Lung (tissue), 12 donors: ENCODE results near the gene UCMA. TPM values are rescaled to one million over a fixed set of nuclear protein-coding genes. Genes with fewer than 3 reads are reported as not detected.

Experiments
- ATAC-seq: fragments of 200-7000 bp; cut with Tn5 transposase; one replicate; pipeline ENCODE4 v1.9.1; 2020; ENCODE audit warnings: moderate number of reproducible peaks; ENCODE audit not compliant: insufficient read depth, low FRiP score
- DNase-seq, 3 donors: peaks; one replicate each; pipeline ENCODE4 v3.0.0-alpha.2; 2013 to 2017
- H3K27ac ChIP-seq, 2 donors: one replicate each; pipeline ENCODE4 v1.5.1; 2013; ENCODE audit warnings: mild to moderate bottlenecking in 2 of 2, moderate library complexity in 2 of 2, control low read depth in 1 of 2, inconsistent platforms in 1 of 2, low read depth in 1 of 2, low read length in 1 of 2
- H3K27me3 ChIP-seq, 3 donors: one replicate each; pipeline ENCODE4 v1.5.1; 2013; ENCODE audit warnings: low read length in 2 of 3; ENCODE audit not compliant: control insufficient read depth in 3 of 3, insufficient read depth in 3 of 3
- H3K36me3 ChIP-seq, 4 donors: one replicate each; pipeline ENCODE4 v1.5.1; 2013; ENCODE audit warnings: low read length in 4 of 4, mild to moderate bottlenecking in 1 of 4, moderate library complexity in 1 of 4; ENCODE audit not compliant: control insufficient read depth in 4 of 4, insufficient read depth in 4 of 4
- H3K4me1 ChIP-seq, 5 donors: one replicate each; pipeline ENCODE4 v1.5.1; 2013; ENCODE audit warnings: low read length in 5 of 5, mild to moderate bottlenecking in 2 of 5, moderate library complexity in 1 of 5; ENCODE audit not compliant: control insufficient read depth in 5 of 5, insufficient read depth in 5 of 5
- H3K4me3 ChIP-seq: one replicate; pipeline ENCODE4 v1.5.1; 2013; ENCODE audit warnings: mild to moderate bottlenecking, control low read depth, moderate library complexity
- H3K9ac ChIP-seq, 2 donors: one replicate each; pipeline ENCODE4 v1.5.1; 2013; ENCODE audit warnings: low read length in 2 of 2, control low read depth in 1 of 2; ENCODE audit not compliant: insufficient read depth in 1 of 2
- H3K9me3 ChIP-seq, 4 donors: one replicate each; pipeline ENCODE4 v1.5.1; 2013; ENCODE audit warnings: low read length in 3 of 4, mild to moderate bottlenecking in 1 of 4, moderate library complexity in 1 of 4; ENCODE audit not compliant: control insufficient read depth in 4 of 4, insufficient read depth in 3 of 4
- WGBS, 2 donors: extraction: QIAGEN DNeasy Blood & Tissue Kit; methylation state at CpG; one replicate each; pipeline ENCODE4 v1.1.7; 2013; 5-methylcytosine and 5-hydroxymethylcytosine counted together
- polyA plus RNA-seq, 2 donors: library from polyadenylated mRNA; stranded (reverse); fragments of 200-250 nt; gene quantifications; one replicate each; pipeline ENCODE4 v1.2.1, GENCODE V29; 2013
- total RNA-seq, 2 donors: library from RNA; depleted of rRNA in 1 of 2; stranded (reverse); fragments of >200 nt in 1 of 2; gene quantifications; one replicate each; pipeline ENCODE4 v1.2.1, GENCODE V29; 2014 to 2021
- TF ChIP-seq, protein P1 (sequence below): IDR thresholded peaks from 2 replicates; pipeline ENCODE4 v1.5.1; 2012; ENCODE audit warnings: mild to moderate bottlenecking; ENCODE audit errors: control extremely low read depth, extremely low read depth
- donor health status: control.
- donor health status: control.
- donor health status: Bipolar disorder and iron deficiency.
- donor health status: healthy.
- donor health status: DM: yes; HTN: yes; CAD: no.

UCMA gene
- total and polyA plus RNA-seq, 4 donors, result 0.91 TPM; not detected in 3

- no peak for ATAC-seq
Measured at GRCh38 chr10:13187135-13187534, 47.0 kb downstream of the UCMA start.

DNA sequence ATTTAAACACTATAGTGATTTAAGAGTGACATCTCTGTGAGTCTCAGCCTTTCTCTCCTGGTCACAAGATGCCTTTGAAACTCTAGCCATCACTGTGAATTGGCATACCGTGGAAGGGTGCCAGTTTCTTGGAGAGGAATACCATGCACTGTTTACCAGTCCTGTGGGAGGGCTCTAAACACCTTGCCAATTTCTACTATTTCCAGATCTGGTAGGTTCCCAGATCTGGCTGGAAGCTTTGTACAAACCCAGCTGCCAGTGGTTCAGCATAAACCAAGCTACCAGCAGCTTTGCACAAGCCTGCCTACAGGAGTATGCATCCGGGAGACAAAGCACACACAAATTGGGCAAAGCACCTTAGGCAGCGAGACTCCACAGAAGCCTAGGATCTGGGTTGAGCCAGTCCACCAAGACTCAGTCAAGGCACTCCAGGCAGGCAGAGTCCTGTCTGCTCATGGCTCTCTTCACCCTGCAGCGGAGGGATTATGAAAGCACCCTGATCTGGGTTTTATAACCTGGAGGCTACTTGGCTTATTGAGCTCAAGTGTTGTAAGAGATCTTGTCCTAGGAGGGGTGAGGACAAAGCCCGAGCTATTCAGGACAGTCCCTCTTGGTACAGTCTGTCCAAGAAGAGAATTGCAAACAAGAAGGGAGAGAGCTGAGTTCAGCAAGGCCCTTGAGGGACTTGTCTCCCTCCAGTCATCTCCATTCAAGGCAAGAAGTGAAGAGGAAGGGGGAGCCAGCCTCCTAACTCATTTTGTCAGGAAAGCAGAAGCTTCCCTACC is 49.3 kb downstream of the UCMA start:
- H3K27me3 ChIP-seq, result no peaks in the 10 kb centered on the region
- WGBS, 2 donors, result 75 to 86% methylated on average over 5 of the region's 5 CpGs
- TF ChIP-seq, protein P1, sequence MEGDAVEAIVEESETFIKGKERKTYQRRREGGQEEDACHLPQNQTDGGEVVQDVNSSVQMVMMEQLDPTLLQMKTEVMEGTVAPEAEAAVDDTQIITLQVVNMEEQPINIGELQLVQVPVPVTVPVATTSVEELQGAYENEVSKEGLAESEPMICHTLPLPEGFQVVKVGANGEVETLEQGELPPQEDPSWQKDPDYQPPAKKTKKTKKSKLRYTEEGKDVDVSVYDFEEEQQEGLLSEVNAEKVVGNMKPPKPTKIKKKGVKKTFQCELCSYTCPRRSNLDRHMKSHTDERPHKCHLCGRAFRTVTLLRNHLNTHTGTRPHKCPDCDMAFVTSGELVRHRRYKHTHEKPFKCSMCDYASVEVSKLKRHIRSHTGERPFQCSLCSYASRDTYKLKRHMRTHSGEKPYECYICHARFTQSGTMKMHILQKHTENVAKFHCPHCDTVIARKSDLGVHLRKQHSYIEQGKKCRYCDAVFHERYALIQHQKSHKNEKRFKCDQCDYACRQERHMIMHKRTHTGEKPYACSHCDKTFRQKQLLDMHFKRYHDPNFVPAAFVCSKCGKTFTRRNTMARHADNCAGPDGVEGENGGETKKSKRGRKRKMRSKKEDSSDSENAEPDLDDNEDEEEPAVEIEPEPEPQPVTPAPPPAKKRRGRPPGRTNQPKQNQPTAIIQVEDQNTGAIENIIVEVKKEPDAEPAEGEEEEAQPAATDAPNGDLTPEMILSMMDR, result no peak
- H3K9me3 ChIP-seq, result peaks cover 0 to 4% (median 0%) of the 10 kb centered on the region in 4 donors
- H3K9ac ChIP-seq, result no peak overlapping the region
- no peak overlapping the region for H3K4me3 ChIP-seq
- peaks cover 0 to 6% (median 0%) of the 10 kb centered on the region in 4 donors for H3K36me3 ChIP-seq
- ATAC-seq, result no peak
- H3K4me1 ChIP-seq, result peaks cover 0 to 12% (median 3%) of the 10 kb centered on the region in 5 donors
- no peak overlapping the region for H3K27ac ChIP-seq
- DNase-seq, result peak in 1 of 3 donors; percentile 54

More at GRCh38 chr10:13187135-13187534, 47.0 kb downstream of the UCMA start:
- Histone ChIP-seq H3K9ac (no peak overlapping the region), H3K27ac (no peak overlapping the region), H3K4me1 (peaks cover 0 to 28% (median 3%) of the 10 kb centered on the region in 5 donors), H3K4me3 (no peak overlapping the region), H3K36me3 (peaks cover 0 to 6% (median 0%) of the 10 kb centered on the region in 4 donors), H3K9me3 (peaks cover 0 to 4% (median 0%) of the 10 kb centered on the region in 4 donors), H3K27me3 (no peaks in the 10 kb centered on the region)
- no peak for DNase-seq
- WGBS, 2 donors, result 98% methylated on average over 3 of the region's 3 CpGs
- TF ChIP-seq, protein P1, result no peak

GRCh38 chr10:13184276-13184675 is 49.9 kb downstream of the UCMA start:
- DNase-seq (peak in 2 of 3 donors; percentile 14 to 17), ATAC-seq (no peak)
- no peak overlapping the region for H3K9ac ChIP-seq
- WGBS, 2 donors, result 86 to 94% methylated on average over 2 of the region's 2 CpGs
- H3K9me3 ChIP-seq, result peaks cover 0 to 4% (median 0%) of the 10 kb centered on the region in 4 donors
- TF ChIP-seq, protein P1, result no peak
- H3K27ac ChIP-seq, result no peak overlapping the region
- peaks cover 0 to 5% (median 3%) of the 10 kb centered on the region in 5 donors for H3K4me1 ChIP-seq
- peaks cover 0 to 6% (median 0%) of the 10 kb centered on the region in 4 donors for H3K36me3 ChIP-seq
- H3K27me3 ChIP-seq, result no peaks in the 10 kb centered on the region
- H3K4me3 ChIP-seq, result no peak overlapping the region
